HuH-7 (cell line): Measurements from ENCODE around the gene SPO11.

Experiments
- DNase-seq: peaks from one replicate; pipeline ENCODE4 v3.0.0; 2011; ENCODE audit warnings: low spot score

The SPO11 gene

GRCh38 chr20:57391439-57392301 is 62.1 kb downstream of the SPO11 start:
- peak; percentile 63 for DNase-seq

- no peak for DNase-seq
Observed at GRCh38 chr20:57392512-57393271, 63.1 kb downstream of the SPO11 start.
